Measurements from ENCODE around the gene SLC35F2. TPM values are rescaled to one million over a fixed set of nuclear protein-coding genes. Genes with fewer than 3 reads are reported as not detected.
"Not testable (repeated sequence)": the region's sequence is repeated elsewhere in the genome, so short reads cannot be mapped to it uniquely, and the experiment has no call there.

The SLC35F2 gene
- polyA plus RNA-seq, 1 donor: 4.1 TPM

DNA sequence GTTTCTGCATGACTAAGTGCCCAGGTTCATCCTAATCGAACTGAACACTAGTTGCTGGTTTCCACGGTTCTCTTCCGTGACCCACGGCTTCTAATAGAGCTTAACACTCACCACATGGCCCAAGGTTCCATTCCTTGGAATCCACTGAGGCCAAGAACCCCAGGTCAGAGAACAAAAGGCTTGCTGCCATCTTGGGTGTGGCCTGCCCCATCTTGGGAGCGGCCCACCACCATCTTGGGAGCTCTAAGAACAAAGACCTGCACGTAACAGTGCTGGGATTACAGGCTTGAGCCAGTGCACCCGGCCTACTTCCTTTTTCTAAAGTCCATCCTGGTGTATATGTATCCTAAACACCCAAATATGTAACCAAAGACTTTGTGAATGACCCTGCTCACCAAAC, 68.8 kb downstream of the SLC35F2 start:
- no peak for DNase-seq (ENCODE audit: low read depth)

DNA sequence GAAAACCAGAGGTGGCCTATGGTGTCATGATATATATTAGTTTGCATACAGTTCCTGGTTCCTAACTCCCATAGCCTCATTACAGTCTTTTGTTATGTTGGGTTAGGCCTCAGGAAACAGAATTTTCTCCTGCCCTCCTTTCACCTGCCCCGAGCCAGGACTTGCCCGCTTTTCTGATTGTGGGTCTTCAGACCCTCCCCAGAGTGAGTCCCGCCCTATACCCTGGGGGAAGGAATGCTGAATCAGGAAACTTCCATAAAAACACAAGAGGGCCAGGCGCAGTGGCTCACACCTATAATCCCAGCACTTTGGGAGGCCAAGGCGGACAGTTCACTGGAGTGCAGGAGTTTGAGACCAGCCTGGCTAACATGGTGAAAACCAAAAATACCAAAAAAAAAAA, 70.9 kb downstream of the SLC35F2 start:
- no peak for DNase-seq (ENCODE audit: low read depth)

DNA sequence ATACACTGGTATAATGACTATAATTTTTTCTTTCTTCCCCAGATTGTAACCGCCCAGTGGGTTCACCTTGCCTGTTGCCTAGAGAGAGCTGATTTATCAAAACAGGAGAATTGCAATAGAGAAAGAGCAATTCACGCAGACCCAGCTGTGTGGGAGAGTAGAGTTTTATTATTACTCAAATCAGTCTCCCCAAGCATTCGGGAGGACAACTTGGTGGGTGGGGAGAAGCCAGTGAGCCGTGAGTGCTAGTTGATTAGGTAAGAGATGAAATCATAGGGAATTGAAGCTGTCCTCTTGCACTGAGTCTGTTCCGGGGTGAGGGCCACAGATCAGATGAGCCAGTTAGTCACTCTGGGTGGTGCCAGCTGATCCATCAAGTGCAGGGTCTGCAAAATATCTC, 73.2 kb downstream of the SLC35F2 start:
- no peak for DNase-seq (ENCODE audit: low read depth)

DNA sequence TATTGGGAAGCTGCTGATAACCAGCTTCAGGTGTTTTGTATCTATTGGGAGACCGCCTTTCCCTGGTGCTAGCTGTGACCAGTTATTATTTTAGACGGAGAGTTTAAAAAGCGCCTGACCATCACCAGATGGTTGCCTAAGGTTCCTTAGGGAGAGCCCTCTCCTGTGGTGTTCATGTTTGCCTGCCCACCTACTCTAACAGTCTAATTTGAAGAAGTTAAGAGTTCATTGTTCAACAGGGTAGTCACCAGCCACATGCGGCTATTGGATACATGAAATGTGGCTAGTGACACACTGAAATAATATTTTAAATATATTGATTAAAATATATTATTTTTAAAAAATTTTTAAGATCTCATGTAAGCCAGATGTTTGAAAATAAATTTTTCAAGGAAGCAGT, 75.5 kb downstream of the SLC35F2 start:
- no peak for DNase-seq (ENCODE audit: low read depth)

DNA sequence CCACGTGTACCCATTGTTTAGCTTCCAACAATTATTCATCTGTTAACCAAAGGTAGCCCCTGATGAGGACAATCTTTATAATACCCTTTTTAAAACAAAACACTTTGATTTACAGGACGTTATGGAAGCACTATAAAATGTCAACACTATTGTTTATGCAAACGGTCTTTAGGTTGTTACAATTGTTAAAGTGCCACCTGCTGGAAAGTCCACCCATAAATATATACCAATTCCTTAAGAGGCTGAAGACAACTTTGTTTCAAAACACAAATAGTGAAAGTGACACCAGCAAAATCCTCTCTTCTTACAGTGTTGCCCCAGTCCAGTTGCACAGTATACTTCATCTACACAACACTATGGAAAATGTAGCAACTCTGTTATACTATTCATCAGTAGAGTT, 77.8 kb downstream of the SLC35F2 start:
- no peak for DNase-seq (ENCODE audit: low read depth)

DNA sequence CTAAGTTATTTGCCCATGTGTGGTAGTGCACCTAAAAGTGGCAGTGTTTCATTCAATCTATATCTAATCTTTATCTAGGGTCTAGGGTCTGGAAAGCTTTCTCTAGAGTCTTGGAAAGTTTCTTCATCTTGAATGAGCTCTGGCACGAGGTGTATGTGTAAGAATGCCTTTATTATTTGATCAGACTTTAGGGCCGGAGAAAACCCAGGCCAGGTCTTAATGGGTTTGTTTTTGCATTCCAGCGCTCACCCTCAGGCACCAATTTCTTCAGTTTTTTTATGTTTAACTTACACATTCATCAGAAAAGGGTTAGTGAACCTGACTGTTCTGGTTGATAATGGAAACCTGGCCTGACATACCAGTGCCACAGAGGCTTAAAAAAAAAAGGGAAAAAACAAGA, 78.5 kb downstream of the SLC35F2 start:
- no peak for DNase-seq (ENCODE audit: low read depth)

DNA sequence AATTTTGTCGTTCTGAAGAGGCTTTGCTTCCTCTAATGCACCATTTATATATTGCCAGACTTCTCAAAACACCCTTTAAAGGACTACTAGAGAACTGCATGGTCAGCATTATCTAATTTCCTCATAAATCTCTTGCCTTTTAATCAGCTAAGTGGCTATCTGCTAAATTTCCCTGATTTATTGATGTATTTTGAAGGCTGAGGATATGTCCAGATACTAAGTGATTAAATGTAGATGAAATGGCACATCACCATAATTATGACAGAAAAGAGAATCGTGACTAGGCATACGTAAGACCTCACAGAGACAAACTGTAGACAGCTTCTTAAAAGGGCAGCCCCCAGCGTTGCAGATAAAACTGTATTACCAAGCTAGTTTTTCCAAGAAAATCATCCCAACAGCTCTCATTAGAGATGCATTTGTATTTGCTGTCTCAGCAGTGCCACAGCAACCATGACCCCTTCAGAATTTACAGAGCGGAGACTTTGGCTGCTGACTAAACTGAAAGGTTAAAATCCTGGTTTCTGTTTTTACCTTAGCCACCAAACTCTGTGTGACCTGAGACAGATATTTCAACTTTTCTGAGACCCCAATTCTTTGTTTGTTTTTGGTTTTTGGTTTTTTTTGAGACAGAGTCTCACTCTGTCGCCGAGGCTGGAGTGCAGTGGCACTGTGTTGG, 79.6 kb downstream of the SLC35F2 start:
- DNase-seq (ENCODE audit: low read depth): no peak

DNA sequence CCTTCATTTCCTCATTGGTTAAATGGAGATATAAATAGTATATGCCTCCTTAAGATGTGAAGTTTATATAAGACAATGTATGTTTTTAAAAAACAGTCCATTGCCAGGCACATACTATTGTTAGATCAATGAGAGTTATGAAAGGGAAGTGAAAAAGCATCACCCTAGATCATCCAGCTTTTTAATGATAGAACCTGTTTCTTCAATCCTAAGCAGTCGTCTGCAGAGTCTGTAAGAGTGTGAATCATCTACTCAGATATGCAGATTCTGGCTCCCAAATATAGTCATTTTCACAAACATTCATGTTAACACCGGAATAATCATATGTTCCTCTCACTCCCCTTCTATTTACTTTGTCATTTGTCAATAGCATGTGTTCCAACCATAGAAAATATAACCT, 81.5 kb downstream of the SLC35F2 start:
- no peak for DNase-seq (ENCODE audit: low read depth)

DNA sequence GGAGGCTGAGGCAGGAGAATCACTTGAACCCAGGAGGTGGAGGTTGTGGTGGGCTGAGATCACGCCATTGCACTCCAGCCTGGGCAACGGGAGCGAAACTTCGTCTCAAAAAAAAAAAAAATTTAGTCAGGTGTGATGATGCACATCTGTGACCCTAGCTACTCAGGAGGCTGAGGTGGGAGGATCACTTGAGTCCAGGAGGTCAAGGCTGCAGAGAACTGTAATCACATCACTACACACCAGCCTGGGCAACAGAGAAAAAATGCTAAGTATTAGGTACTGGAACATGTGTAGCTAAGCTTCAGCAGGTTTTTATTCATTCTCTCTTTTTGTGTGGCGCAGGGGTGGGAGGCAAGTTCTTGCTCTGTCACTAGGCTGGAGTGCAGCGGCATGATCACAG, 82.5 kb downstream of the SLC35F2 start:
- DNase-seq (ENCODE audit: low read depth): no peak

DNA sequence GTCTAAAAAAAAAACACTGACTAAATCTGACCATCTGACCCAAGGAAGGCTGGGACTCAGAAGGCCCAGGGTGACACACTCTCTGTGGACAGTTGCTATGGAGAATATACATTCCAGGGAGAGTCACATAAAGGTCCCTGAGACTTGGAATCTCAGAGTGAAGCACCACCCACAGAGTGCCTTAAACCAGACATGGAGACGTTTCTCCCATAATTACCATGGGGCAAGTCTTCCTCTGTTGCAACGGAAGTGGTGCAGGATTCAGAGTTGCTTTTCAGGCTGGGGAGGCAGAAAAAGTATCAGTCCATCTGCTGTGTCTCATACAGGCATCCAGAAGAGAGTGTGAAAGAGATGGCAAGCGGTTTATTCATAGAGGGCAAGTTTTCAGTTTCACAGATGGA, 88.0 kb downstream of the SLC35F2 start:
- no peak for DNase-seq (ENCODE audit: low read depth)

DNA sequence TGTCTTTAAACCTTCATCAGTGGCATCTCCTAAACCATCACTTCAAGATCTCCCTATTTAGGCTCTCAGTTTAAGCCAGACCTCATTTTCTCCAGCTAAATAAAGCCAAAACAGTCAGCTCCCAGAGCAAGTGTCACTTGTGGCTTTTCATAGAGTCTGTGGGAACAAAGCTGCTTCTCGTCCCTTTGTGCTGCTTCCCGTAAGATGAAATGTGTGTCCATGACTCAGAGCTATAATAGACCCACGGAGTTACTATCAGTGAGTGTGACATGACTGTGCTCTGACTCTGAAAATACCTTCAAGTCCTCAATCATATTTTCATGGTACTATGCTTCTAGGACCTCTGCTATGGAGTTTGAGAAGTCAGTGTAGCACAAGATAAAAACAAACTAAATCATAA, 89.4 kb downstream of the SLC35F2 start:
- DNase-seq (ENCODE audit: low read depth): no peak

DNA sequence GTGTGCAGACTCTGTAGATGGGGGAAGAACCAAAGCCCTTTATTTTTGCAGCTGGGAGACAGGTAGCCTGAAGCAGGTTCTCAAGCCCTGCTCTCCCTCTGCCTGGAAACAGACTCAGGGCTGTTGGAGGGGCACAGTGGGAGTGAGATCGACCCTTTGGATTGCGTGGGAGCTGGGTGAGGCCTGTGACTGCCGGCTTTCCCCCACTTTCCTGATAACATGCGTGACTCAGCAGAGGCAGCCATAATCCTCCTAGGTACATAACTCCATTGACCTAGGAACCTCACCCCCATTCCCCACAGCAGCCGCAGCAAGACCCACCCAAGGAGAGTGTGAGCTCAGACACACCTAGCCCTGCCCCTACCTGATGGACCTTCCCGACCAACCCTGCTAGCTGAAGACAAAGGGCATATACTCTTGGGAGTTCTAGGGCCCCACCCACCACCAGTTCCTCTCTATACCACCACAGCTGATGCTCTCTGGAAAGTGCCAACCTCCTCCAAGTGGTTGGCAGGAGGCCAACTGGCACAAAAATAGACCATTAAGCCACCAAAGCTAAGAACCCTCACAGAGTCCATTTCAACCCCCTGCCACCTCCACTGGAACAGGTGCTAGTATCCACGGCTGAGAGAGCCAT, 99.8 kb downstream of the SLC35F2 start:
- DNase-seq (ENCODE audit: low read depth): not testable (repeated sequence)

DNA sequence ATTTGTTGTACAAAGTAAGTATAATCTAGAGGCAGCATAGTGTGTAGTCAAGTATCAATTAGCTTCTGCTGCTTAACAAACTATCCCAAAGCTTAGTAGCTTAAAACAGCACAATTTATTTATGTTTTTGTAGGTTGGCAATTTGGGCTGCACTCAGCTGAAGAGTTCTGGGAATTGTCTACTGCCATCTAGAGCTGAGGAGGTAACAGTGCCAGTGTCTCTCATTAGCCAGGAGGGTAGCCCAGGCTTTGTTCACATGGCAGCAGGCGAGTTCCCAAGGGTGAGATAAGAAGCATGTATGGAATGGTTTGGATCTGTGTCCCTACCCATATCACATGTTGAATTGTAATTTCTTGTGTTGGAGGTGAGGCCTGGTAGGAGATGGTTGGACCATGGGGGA, 100.9 kb downstream of the SLC35F2 start:
- DNase-seq (ENCODE audit: low read depth): no peak

DNA sequence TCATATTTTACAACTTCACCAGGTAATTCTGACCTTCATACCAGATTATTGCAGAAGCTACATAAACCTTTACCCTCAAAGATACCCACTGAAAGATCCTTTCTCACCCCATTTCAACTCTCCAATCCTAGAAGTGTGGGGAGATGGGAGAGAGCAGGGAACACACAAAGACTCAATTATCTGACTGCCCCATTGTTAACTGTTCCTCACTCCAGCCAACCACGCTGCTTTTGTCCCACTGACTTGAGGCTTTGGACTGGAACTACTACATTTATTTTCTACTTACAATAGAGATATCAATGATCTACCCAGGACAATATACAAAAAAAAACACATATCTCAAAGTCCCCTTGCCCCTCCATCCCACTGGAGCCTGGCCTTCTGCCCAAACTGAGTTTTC, 102.0 kb downstream of the SLC35F2 start:
- no peak for DNase-seq (ENCODE audit: low read depth)

DNA sequence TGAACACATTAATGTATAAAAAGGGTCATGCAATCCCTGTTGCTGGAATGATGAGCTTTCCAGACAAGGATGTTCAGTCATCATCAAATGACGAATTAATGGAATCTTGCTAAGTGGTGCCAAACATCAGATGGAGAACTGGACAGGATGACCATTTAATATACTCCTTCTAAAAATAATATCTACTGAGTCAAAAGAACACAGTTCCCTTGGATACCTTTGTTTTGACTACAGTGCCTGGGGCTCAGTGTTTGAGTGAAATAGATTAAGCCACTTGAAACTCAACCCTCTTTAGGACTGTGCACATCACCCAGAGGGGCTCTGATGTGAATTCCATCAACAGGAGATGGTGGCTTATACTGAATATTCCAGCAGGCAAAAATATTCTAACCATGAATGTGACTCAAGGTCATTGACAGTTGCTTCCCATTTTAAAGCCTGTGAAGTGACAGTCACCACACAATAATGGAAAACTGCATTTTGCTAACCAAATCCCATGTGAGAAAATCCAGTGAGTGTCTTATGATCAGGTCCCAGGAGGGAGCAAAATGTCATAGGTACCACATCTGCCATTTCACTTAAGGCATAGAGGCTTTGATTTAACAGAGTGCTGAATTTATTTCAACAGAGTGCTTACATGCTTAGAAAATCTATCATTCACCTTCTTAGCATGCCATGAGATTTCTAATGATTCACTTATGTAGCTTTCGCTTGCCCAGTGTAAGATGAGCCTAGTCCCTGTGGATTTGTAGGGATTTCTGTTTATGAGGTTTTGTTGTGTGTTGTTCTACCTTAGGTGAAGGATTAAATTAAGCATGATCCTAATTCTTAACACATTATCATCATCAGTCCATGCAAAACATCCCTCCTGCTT, 105.4 kb downstream of the SLC35F2 start:
- DNase-seq (ENCODE audit: low read depth): no peak

DNA sequence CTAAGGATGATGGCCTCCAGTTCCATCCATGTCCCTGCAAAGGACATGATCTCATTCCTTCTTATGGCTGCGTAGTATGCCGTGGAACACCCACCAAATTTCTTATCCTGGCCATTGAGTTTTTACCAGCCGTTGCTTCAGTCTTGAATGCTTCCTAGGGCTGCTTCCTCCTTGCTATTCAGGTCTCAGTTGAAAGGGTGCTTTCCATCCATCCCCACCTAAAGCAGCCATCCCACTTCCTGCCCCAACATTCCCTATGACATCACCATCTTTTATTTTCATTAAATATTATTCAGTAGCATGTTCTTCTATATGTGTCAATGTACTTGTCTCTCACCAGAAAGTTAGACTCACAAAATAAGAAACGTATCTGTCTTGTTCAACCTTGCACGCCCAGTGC, 106.1 kb downstream of the SLC35F2 start:
- no peak for DNase-seq (ENCODE audit: low read depth)

DNA sequence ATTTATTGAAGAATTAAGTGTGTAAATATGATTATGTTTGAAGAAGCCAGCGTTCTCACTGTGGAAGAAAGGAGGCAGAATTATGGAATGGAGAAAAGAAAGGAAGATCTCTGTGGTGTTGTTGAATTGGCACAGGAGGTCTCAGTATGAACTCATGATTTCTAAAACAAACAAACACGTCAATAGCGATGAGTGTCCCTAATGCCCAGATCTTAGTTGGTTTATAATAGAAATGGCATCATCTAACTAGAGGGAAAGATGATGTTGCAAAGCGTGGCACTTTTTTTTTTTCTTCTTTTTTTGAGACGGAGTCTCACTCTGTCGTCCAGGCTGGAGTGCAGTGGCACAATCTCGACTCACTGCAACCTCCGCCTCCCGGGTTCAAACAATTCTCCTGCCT, 107.5 kb downstream of the SLC35F2 start:
- no peak for DNase-seq (ENCODE audit: low read depth)

DNA sequence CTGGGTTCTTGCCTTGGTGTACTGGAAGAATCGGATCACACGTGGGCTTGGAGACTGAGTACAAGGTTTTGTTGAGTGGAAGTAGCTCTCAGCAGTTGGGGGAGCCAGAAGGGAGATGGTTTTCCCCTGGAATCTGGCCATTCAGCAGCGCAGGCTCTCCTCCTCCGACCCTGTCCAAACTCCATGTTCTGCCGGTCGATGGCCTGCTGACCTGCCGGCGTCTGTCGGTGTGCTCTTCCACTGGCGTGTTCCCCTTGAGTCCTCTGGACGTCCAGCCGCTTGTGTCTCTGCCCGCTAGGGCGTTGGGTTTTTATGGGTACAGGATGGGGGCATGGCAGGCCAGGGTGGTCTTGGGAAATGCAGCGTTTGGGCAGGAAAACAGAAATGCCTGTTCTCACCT, 108.3 kb downstream of the SLC35F2 start:
- DNase-seq (ENCODE audit: low read depth): no peak

DNA sequence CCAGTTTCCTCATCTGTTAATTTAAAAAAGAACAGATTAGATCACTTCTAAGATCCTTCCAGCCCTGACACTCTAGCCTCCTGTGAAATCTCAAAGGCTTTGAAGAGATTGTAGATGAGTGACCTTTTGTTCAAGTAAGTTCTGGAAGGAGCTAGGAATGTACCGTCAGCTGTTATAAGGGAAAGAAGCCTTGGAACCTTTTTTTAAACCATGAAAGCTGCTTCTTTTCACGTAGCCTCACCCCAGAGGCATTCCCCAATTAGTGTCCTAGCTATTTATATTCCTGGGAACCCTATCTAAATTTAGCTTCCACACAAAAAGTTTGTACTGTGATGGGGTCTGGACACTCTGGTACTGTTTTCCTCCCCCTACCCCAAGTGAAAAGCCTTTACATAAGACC, 111.0 kb downstream of the SLC35F2 start:
- no peak for DNase-seq (ENCODE audit: low read depth)

DNA sequence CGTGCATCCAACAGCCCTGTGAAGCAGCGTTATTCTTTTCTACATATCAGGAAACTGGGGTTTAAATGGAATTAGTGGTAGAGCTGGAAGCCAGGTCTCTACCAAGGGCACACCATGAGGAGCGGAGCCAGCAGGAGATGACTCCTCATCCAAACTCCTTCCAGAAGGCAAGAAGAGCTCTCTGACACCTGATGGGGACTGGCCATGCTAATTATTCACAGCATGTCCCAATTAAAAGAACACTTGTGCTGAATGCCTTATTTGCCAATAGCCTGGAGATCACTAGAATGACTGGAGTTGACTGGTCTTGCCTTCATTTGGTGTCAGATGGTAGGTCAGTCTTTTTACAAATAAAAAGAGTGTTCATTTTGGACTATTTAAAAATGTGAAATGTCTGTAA, 113.9 kb downstream of the SLC35F2 start:
- DNase-seq (ENCODE audit: low read depth): no peak

DNA sequence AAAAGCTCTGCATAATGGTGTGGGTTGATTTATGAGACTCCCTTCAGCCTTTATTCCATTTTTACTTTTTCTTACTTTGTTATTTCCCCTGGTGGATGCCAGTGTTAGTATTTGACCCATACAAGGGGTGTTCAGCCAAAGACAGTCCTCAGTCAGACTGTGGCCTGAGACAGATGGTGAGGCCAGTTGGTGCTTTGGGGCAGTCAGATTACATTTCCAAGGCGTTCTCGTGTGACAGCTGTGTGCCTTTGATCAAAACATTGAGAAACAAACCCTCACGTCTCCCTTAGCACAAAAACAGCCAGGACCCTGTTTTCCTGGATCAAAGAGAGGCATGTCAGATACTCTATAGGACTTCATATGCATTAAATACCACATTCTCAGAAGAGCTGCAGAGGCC, 115.4 kb downstream of the SLC35F2 start:
- no peak for DNase-seq (ENCODE audit: low read depth)

DNA sequence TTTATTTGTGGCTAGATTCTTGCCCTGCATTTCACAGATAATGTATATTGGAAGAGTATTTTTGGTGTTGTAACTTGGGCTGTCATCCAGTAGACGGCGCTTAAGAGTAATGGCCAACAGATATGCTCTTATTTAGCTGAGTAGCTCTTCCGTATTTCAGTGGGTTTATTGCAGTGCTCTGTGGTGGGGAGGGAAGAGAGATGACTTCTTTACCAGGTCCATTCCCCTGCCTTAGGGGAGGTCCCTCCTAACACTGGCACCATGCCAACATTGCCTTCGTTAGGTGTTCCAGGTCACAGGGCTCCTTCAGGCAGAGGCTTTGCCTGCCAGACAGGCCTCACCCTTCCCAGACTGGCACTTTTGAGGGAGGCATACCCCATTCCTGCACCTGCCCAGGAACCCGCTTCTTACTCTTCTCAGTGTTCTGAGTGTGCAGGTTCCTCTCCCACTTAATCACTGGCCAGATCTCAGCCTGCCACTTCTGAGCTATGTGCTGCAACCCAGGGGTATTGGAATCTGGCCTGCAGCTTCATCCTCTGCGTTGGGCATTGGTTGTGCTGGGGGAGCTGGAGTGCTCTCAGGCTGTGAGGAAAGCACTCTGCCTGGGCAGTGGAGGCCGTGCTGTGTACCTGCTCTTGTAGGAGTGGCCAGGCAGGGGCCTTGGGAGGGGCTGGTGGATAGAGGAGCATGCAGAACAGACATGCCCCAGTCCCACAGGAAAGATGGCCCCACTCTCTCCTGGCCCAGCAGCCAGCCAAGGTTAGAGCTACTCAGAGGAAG, 117.4 kb downstream of the SLC35F2 start:
- DNase-seq (ENCODE audit: low read depth): no peak
